ENCODE data around the gene MYL7. TPM values are rescaled to one million over a fixed set of nuclear protein-coding genes. Genes with fewer than 3 reads are reported as not detected.

The MYL7 gene
- total and polyA plus RNA-seq, 2 of the 13 experiments (the other 11 are each of a cell fraction or from before 2014, with no cell fraction given) = 1.8 TPM; not detected in 1

- no peak overlapping the region for H3K27ac ChIP-seq (ENCODE audit: extremely low read length, insufficient read depth, low read length)
- no peak overlapping the region for H3K4me3 ChIP-seq (replicated peaks in 1 of 3; ENCODE audit: insufficient read depth in 1 of 3, low read depth in 2 of 3, low read length in 3 of 3)
- H3K79me2 ChIP-seq (ENCODE audit: insufficient read depth, low read length) = no peaks in the 10 kb centered on the region
- H3K36me3 ChIP-seq (replicated peaks in 1 of 2; ENCODE audit: control insufficient read depth in 1 of 2, insufficient read depth in 2 of 2, low read length in 2 of 2) = no peaks in the 10 kb centered on the region
- H3K4me1 ChIP-seq (ENCODE audit: insufficient read depth, low read length) = no peaks in the 10 kb centered on the region
- no peaks in the 10 kb centered on the region; a peak in 2 of 5 replicates for H3K27me3 ChIP-seq (ENCODE audit: control insufficient read depth in 1 of 2, insufficient read depth in 2 of 2, low read length in 2 of 2)
- WGBS (ENCODE audit: low lambda C conversion rate) = no CpG with 5 or more reads among the region's 2 CpGs
- no peak overlapping the region for H2AFZ ChIP-seq (ENCODE audit: low read length)
- no peaks in the 10 kb centered on the region for H4K20me1 ChIP-seq (ENCODE audit: insufficient read depth, low read length)
- DNase-seq (ENCODE audit: low spot score) (no peak), FAIRE-seq (no peak), ATAC-seq (no peak)
- no peaks in the 10 kb centered on the region for H3K9me3 ChIP-seq (ENCODE audit: low read length)
- in situ Hi-C loops (cut with HindIII; ENCODE audit: extremely low pct_ligation_motif_present, low pct_unique_long_range_greater_than_20kb) (no loop called here), intact Hi-C loops (cut with micrococcal nuclease; ENCODE audit: unreplicated experiment) (no loop called here)
- CTCF ChIA-PET (ENCODE audit: low intra/inter-chr PET ratio, low total read pairs) = no interaction called here
- TF ChIP-seq ZNF329 (CRISPR knock-in tag; IDR thresholded peaks at IDR 0.05; ENCODE audit: low read depth) (no peak), TMF1 (CRISPR knock-in tag; IDR thresholded peaks at IDR 0.05; ENCODE audit: low read depth) (no peak), RNF219 (CRISPR knock-in tag; IDR thresholded peaks at IDR 0.05) (no peak), DZIP1 (CRISPR knock-in tag; IDR thresholded peaks at IDR 0.05) (no peak), ZNF337 (CRISPR knock-in tag; IDR thresholded peaks at IDR 0.05; ENCODE audit: borderline replicate concordance, low read depth) (no peak), ZNF503 (CRISPR knock-in tag; IDR thresholded peaks at IDR 0.05) (no peak), SMAD1 (CRISPR knock-in tag; IDR thresholded peaks at IDR 0.05; ENCODE audit: borderline replicate concordance, low read depth) (no peak), ZBTB20 (CRISPR knock-in tag; IDR thresholded peaks at IDR 0.05; ENCODE audit: borderline replicate concordance, low read depth) (no peak), TSC22D2 (CRISPR knock-in tag; IDR thresholded peaks at IDR 0.05; ENCODE audit: borderline replicate concordance) (no peak), ETS1 (CRISPR knock-in tag; IDR thresholded peaks at IDR 0.05) (no peak), ZBTB21 (CRISPR knock-in tag; IDR thresholded peaks at IDR 0.05) (no peak)
- BruUV-seq (replicated peaks) = no TSS peak
- no peak overlapping the region for H3K4me2 ChIP-seq (ENCODE audit: low read depth, low read length)
- POLR2A ChIA-PET = no interaction called here
- no peak overlapping the region for H3K9ac ChIP-seq (ENCODE audit: insufficient read depth, low read depth, low read length)
Measured at GRCh38 chr7:44161371-44161770, 20.2 kb upstream of the MYL7 start.
